Activated CD4-positive, CD25-positive, alpha-beta regulatory T cell (primary cell): ENCODE results near the gene EIF2S2.
A peak's percentile ranks its signal among the peaks of the same experiment; 100 is the strongest.
"Not testable (repeated sequence)": the region's sequence is repeated elsewhere in the genome, so short reads cannot be mapped to it uniquely, and the experiment has no call there.

Source experiments
- DNase-seq, 4 experiments: peaks; one replicate each; lab custom pipeline; 2025; lab: John Stamatoyannopoulos, UW

The EIF2S2 gene

DNA sequence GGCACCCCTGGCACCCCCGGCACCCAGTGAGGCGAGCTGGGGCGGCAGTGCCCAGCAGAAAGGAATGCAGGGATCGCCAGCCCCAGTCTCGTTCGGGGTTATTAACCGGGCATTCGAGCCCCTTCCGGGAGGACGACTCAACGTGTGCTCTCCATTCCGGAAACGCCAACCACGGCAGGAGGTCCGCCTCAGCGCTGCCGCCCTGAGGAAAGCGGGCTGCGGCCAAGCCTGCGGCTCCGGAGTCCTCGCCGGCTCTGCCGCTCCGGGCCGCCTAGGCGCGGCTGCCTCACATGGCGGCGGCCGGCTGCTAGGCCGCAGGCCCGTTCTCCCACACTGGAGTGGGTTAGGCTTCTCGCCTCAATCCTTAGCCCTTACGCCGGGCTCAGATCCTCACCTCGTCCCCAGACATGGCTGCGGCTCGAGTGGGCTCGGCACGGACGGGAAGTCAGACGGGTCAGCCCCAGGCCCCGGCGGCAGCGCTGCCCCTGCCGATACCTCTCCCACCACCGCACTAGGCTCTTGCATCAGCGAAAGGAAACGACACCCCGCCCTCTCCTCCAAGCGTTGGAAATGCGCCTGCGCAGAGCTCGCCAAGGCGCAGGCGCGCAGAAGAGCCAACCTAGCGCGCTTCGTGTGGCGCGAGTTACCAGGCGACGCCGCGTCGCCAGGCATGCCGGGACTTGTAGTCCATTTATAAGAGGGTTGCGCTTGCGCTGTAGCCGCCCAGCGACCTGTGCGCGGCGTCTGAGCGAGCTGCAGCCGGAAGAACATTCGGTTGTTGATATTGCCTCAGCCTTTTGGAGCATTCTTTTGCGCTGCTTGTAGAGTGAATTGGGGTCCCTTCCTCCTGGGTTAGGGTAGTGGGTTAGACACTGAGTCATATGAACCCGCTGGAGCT lies at the start of gene EIF2S2:
TSS of gene EIF2S2 (minus strand) at position 542 of the 898 bp plus-strand sequence. CDS start at position 409, 133 bp downstream.
- DNase-seq, result peak; percentile 78 to 94 (median 86)

GRCh38 chr20:34157697-34158096 lies 45.7 kb upstream of the EIF2S2 start:
- not testable (repeated sequence) for DNase-seq

DNA sequence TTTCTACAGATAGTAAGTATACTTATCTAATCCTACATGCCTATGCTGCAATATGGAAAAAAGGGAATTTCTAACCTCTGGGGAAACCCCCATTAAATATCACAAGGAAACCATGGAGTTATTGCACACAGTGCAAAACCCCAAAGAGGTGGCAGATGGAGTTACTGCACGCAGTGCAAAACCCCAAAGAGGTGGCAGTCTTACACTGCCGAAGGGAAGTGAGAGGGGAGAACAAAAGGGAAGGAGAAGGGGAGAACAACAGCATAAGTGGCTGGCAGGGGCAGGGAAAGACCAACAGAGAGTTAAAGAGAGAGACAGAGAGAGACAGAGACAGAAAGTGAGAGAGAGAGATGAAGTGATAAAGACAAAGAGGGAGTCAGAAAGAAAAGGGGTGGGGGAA lies 43.8 kb upstream of the EIF2S2 start:
- no peak for DNase-seq

- DNase-seq, result not testable (repeated sequence)
Measured at GRCh38 chr20:34153169-34153568, 41.1 kb upstream of the EIF2S2 start.

DNA sequence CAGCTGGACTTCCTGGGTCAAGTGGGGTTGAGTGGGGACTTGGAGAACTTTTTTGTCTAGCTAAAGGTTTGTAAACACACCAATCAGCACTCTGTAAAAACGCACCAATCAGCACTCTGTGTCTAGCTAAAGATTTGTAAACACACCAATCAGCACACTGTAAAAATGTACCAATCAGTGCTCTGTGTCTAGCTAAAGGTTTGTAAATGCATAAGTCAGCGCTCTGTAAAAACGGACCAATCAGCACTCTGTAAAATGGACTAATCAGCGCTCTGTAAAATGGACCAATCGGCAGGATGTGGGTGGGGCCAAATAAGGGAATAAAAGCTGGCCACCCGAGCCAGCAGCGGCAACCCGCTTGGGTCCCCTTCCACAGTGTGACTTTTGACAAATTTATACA lies 40.0 kb upstream of the EIF2S2 start:
- not testable (repeated sequence) for DNase-seq

- no peak for DNase-seq
Measured at GRCh38 chr20:34150306-34151000, 38.4 kb upstream of the EIF2S2 start.

GRCh38 chr20:34145280-34145819 lies 33.3 kb upstream of the EIF2S2 start:
- DNase-seq, result no peak

DNA sequence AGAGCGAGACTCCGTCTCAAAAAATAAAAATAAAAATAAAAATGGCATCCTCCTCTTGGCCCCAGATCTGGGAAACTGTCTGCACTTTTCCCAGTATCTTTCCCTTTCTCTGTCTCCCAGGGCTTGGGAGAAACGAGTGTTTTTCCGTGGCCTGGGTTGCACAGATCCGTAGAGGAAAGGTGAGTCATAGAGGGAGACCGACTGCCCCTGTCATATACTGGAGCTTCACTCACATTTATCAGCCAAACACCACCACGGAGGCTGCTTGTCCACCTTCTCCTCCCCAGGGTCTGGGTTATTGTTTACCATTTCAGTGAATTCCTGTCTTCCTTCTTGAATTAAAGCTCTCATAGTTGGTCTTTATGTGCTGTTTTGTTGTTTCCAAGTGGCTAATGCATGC lies 31.9 kb upstream of the EIF2S2 start:
- no peak for DNase-seq

- DNase-seq, result no peak
Measured at GRCh38 chr20:34142121-34142520, 30.1 kb upstream of the EIF2S2 start.

DNA sequence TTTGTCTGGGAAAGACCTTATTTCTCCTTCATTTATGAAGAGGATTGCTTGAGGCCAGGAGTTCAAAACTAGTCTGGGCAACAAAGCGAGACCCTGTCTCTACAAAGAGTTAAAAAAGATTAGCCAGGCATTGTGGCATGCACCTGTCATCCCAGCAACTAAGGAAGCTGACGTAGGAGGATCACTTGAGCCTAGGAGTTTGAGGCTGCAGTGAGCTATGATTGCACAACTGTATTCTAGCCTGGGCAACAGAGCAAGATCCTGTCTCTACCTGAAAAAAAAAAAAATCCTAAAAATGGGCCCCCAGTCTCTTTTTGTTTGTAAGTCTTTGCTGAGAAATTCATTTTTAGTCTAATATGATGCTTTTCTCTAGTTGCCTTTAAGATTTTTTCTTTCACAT lies 29.2 kb upstream of the EIF2S2 start:
- DNase-seq, result no peak

DNA sequence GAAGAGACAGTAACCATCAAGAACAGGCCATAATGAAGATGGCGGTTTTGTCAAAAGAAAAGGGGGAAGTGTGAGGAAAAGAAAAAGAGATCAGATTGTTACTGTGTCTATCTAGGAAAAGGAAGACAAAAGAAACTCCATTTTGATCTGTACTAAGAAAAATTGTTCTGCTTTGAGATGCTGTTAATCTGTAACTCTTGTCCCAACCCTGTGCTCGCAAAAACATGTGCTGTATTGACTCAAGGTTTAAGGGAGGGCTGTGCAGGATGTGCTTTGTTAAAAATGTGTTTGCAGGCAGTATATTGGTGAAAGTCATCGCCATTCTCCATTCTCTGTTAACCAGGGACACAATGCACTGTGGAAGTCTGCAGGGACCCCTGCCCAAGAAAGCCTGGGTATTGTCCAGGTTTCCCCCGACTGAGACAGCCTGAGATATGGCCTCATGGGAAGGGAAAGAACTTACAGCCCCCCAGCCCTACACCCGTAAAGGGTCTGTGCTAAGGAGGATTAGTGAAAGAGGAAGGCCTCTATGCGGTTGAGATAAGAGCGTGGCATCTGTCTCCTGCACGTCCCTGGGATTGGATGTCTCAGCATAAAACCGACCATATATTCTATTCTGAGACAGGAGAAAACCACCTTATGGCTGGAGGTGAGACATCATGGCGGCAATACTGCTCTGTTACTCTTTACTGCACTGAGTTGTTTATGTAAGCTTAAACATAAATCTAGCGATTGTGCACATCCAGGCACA lies 23.7 kb upstream of the EIF2S2 start:
- not testable (repeated sequence) for DNase-seq

DNA sequence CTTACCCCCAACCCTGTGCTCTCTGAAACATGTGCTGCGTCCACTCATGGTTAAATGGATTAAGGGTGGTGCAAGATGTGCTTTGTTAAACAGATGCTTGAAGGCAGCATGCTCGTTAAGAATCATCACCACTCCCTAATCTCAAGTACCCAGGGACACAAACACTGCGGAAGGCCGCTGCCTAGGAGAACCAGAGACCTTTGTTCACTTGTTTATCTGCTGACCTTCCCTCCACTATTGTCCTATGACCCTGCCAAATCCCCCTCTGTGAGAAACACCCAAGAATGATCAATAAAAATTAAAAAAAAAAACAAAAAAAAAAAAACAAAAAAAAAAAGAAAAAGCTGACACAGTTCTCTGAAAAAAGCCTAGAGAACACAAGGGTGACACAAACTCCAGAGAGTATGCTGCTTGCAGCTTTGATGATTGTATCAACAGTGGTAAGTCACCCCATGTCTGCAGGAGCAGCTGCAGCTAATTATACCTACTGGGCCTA lies 21.4 kb upstream of the EIF2S2 start:
- DNase-seq, result not testable (repeated sequence)

DNA sequence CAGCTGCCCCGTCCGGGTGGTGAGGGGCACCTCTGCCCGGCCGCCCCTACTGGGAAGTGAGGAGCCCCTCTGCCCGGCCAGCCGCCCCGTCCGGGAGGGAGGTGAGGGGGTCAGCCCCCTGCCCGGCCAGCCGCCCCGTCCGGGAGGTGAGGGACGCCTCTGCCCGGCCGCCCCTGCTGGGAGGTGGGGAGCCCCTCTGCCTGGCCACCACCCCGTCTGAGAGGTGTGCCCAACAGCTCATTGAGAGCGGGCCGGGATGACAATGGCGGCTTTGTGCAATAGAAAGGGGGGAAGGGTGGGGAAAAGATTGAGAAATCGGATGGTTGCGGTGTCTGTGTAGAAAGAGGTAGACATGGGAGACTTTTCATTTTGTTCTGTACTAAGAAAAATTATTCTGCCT lies 20.9 kb upstream of the EIF2S2 start:
- DNase-seq, result not testable (repeated sequence)

DNA sequence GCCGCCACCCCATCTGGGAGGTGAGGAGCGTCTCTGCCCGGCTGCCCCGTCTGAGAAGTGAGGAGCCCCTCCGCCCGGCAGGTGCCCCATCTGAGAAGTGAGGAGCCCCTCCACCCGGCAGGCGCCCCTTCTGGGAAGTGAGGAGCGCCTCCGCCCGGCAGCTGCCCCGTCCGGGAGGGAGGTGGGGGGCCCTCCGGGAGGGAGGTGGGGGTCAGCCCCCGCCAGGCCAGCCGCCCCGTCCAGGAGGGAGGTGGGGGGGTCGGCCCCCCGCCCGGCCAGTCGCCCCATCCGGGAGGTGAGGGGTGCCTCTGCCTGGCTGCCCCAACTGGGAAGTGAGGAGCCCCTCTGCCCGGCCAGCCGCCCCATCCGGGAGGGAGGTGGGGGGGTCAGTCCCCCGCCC lies 20.4 kb upstream of the EIF2S2 start:
- peak in 1 of 4 experiments; percentile 2 for DNase-seq

GRCh38 chr20:34131491-34131890 lies 19.4 kb upstream of the EIF2S2 start:
- no peak for DNase-seq

DNA sequence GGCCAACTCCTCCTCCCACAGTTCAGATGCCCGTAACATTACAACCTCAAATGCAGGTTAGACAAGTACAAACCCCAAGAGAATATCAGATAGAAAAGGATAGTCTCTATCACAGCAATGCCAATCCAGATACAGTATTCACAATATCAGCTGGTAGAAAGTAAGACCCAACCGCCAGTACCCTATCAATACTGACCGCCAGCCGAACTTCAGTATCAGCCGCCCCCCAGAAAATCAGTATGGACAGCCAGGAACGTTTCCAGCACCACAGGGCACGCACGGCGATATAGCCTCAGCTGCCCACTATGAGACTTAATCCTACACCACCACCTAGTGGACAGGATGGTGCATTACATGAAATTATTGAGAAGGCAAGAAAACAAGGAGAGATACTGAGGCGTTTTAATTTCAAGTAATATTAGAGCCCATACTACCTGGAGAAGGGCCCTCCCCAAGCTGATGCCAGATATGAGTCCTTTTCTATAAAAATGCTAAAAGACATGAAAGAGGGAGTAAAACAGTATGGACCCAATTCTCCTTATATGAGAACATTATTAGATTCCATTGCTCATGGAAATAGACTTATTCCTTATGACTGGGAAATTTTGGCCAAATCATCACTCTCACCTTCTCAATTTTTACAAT lies 17.6 kb upstream of the EIF2S2 start:
- DNase-seq, result peak in 3 of 4 experiments; percentile 7 to 22 (median 9)

- no peak for DNase-seq
Measured at GRCh38 chr20:34127792-34128191, 15.7 kb upstream of the EIF2S2 start.

DNA sequence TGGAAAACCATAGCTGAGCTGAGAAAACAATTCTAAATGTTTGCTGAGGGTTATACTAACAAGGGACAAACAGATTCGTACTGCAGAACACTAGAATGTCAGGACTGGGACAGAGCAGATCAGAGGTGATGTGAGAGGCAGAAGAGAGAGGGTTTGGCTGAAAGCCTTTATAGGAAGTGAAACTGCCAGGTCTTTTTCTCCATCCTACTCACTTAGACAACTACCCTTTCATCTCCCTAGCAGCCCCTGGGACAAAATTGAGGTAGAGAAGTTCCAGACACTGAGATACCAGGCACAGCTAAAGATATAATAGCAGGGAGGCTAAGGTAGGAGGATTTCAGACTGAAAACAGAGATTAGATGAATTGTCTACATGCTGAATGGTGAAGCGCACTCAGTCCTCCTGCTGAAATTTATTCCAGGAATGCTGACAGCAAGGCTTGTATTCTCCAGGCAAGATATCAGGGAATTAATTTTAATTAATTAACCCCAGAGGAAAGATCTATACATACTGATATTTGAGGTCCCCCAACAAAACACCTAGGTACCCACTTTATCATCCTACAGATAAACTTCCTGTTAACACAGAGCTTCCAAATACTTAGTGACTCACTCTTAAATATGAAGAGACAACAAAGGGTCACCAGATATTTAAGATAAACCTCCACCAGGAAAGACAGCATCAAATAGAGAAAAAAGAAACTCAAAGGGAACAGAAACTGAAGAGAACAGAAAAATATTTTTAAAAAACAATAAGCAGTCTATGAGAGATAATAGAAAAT lies 12.6 kb upstream of the EIF2S2 start:
- DNase-seq, result no peak

DNA sequence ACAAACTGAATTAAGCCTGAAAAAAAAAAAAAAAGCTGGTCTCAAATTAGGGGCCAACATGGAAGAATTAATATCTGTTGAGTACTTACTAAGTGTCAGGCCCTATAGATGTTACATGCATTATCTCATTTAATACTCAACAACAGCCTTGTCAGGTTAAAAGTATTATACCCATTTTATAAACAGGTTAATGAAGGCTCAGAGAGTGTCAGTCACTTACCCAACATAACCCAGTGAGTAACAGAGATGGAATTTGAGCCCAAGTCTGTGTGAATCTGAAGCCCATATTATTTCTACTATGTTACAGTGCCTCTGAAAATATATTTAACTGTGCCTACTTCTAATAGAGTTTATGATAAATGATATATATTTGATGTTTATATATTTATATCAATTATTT lies 11.3 kb upstream of the EIF2S2 start:
- no peak for DNase-seq

DNA sequence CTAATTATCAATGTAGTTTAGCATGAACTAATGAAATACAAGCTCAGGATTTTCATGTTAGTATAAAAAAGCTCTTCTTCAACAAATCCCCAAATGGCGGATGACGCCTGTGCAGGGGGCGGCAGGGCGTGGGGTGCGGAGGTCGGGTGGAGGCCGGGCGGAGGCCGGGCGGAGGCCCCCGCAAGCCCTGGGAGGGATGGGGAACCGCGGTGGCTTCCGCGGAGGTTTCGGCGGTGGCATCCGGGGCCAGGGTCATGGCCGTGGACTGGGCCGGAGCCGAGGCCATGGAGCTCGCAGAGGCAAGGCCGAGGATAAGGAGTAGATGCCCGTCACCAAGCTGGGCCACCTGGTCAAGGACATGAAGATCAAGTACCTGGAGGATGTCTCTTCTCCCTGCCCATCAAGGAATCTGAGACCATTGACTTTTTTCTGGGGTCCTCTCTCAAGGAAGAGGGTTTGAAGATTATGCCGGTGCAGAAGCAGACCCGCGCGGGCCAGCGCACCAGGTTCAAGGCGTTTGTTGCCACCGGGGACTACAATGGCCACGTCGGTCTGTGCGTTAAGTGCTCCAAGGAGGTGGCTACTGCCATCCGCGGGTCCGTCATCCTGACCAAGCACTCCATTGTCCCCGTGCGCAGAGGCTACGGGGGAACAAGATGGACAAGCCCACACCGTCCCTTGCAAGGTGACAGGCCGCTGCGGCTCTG lies 10.4 kb upstream of the EIF2S2 start:
- DNase-seq, result no peak
